Activated T-cell treated with anti-CD3 and anti-CD28 coated beads, Interleukin-2, amount 50 U/mL, for 48 hours (primary cell): ENCODE measurements around the gene MARF1.
"Not testable (repeated sequence)": the region's sequence is repeated elsewhere in the genome, so short reads cannot be mapped to it uniquely, and the experiment has no call there.

Experiments used
- DNase-seq, 2 experiments: peaks; one replicate each; pipeline ENCODE4 v3.0.0-alpha.2; 2020

The MARF1 gene

GRCh38 chr16:15597822-15598647 lies 44.9 kb downstream of the MARF1 start:
- peak in 1 of 2 experiments; percentile 27 for DNase-seq

GRCh38 chr16:15597135-15597534 lies 45.8 kb downstream of the MARF1 start:
- no peak for DNase-seq

DNA sequence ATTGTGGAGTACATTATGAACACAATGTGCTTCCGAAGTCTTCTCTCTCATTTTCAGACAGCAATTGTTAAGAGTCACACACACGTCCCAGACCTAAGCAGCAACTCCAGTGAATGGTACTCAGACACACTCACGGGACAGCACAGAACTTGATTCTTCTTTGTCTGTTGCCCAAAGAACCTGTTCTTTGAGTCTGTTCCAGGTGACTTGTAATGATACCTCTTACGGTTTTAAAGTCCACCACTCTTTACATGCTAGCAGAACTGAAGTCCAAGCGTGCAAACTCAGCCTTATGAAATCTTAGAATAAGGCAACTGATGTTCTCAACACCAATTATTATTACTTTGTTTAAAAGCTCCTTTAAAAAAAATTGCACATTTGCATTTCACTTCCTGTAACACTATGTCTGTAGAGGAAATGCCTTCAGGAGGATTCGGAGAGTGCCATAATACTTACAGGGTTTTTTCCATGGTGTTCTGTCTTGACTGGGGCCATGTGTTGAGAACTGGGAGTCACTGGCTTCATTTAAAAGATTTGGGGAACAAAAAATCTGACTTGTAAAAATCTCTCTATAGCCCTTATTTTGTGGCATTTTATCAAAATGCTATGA lies 48.1 kb downstream of the MARF1 start:
- DNase-seq = no peak

DNA sequence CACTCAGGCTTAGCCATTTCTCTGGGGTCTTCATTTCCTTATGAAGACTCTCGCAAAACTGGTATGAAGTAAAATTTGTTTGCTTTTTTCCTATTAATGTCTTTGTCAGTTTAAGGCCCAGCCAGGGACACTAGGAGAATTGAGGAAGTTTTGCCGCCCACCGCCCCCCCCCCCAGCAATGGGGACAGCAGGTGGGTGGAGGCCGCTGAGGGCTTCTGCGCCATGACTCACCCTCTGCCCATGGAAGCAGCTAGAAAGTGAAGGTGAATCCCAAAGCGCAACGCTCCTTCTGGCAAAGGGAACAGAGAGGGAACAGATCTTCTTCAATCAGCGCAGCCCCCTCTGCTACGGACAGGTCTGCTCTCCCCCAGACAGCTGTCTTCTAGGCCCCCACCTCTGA lies 49.7 kb downstream of the MARF1 start:
- DNase-seq = no peak

DNA sequence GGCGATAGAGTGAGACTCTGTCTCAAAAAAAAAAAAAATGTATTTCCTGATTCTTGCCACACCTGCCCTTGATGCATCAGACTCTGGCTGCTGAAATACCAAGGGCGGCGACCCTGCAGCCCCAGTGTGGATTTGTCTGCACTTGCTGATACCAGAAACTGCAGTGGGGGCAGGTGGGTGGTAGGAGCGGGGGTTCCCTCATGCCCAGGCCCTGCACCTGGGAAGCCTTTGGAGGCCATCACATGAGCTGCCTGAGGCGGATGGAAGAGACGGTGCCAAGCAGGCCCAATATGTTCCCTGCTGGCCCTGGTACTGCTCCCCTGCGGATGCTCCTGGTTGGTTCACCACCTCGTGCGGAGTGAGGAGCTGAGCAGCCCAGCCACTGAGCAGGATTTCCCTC lies 50.6 kb downstream of the MARF1 start:
- DNase-seq = no peak

GRCh38 chr16:15587152-15587825 lies 55.7 kb downstream of the MARF1 start:
- no peak for DNase-seq

- DNase-seq = no peak
Measured at GRCh38 chr16:15586716-15587115, 56.2 kb downstream of the MARF1 start.

DNA sequence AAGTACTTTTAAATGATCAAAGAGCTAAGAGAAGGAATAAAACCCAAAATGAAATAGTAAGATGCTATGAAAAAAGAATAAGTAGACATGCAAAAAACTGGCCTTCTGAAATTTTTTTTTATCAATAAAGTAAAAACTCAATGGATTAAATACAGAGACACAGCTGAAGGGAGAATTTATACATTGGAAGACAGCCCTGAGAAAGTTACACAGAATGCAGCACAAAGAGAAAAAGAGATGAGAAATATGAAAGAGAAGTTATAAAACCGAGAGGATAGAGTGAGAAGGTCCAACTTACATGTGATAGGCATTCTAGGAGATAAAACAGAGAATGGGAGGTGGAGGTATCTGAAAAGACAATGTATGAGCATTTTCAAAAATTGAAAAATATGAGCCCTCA lies 57.0 kb downstream of the MARF1 start:
- no peak for DNase-seq

DNA sequence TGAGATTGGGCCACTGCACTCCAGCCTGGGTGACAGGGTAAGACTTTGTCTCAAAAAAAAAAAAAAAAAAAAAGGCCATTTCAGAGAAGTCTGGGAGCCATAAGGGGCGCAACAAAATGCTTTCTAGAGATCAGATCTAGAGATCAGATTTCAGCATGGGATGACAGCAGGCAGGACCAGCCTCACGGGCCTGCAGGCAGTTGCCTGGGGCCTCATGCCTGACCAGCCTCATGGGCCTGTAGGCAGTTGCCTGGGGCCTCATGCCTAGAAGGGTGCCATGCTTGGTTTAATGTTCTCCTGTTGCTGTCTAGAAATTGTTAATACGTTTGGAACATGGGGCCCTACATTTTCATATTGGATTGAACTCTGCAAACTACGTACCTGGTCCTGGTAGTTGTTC lies 59.4 kb downstream of the MARF1 start:
- no peak for DNase-seq

GRCh38 chr16:15581127-15581815 lies 61.7 kb downstream of the MARF1 start:
- DNase-seq = no peak

DNA sequence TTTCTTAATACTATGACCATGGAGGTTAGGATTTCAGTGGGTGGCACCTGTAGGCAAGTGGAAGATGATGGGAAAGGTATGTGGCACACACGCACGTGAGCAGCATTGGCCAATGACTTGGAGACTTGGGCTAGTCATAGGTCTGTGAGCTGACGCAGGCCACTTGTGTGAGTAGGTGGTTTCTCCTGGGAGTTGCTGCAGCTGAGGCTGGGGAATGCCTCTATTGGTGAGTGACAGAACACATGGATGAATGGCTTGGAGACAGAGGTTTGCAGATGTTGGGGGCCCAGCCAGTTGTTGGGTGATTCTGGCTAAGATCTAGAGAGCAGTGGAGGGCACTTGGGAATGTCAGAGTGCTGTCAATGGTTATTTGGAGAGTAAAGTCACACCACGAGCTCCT lies 64.1 kb downstream of the MARF1 start:
- no peak for DNase-seq

GRCh38 chr16:15576960-15577958 lies 65.7 kb downstream of the MARF1 start:
- DNase-seq = no peak

- no peak for DNase-seq
Measured at GRCh38 chr16:15575293-15576049, 67.5 kb downstream of the MARF1 start.

GRCh38 chr16:15574614-15574948 lies 68.4 kb downstream of the MARF1 start:
- no peak for DNase-seq

DNA sequence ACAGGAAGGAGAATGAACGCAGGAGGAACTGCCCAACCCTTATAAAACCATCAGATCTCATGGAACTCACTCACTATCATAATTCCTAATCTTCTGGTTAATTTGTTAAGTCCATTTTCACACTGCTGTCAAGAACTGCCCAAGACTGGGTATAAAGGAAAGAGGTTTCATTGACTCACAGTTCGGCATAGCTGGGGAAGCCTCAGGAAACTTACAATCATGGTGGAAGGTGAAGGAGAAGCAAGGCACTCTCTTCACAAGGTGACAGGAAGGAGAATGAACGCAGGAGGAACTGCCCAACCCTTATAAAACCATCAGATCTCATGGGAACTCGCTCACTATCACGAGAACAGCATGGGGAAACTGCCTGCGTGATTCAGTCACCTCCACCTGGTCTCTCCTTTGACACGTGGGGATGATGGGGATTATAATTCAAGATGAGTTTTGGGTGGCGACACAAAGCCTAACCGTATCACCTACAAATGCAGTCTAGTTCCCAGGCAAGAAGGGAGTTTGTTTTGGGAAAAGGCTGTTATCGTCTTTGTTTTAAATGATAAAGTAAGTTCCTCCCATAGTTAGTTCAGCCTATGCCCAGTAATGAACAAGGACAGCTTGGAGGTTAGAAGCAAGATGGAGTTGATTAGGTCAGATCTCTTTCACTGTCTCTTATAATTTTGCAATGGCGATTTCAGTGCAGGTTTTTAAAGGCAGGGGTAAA lies 68.9 kb downstream of the MARF1 start:
- not testable (repeated sequence) for DNase-seq

- no peak for DNase-seq
Measured at GRCh38 chr16:15573274-15573895, 69.6 kb downstream of the MARF1 start.

DNA sequence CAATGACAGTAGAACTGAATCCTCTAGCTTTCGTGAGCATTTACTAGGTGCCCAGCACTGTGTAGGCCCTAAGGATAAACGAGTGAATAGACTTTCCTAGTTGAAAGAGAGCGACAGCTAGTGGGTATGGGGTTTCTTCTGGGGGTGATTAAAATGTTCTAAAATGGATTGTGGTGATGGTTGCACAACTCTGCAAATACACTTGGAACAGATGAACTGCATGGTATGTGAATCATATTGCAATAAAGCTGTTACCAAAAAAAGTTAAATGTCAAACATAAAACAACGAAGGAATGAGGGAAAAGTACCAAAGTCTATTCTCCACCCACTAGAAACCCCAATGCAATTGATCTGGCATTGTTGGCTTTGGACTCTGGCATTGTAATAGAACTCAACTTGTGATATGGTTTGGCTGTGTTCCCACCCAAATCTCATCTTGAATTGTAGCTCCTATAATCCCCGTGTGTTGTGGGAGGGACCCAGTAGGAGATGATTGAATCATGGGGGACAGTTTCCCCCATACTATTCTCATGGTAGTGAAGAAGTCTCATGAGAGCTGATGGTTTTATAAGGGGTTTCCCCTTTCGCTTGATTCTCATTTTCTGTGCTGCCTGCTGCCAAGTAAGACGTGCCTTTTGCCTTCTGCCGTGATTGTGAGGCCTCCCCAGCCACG lies 70.5 kb downstream of the MARF1 start:
- DNase-seq = peak; percentile 47 to 55

GRCh38 chr16:15571557-15571956 lies 71.4 kb downstream of the MARF1 start:
- DNase-seq = no peak

DNA sequence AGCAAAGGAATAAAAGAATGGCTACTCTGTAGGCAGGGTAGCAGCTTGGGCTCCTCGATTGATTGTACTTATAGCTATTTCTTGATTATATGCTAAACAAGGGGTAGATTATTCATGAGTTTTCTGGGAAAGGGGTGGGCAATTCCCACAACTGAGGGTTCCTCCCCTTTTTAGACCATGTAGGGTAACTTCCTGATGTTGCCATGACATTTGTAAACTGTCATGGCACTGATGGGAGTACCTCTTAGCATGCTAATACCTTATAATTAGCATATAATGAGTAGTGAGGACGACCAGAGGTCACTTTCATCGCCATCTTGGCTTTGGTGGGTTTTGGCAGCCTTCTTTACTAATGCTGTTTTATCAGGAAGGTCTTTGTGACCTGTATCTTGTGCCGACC lies 72.3 kb downstream of the MARF1 start:
- DNase-seq = not testable (repeated sequence)

- no peak for DNase-seq
Measured at GRCh38 chr16:15567823-15568222, 75.1 kb downstream of the MARF1 start.
